Neural cell (in vitro differentiated cells): ENCODE data around the gene GGA2.

ENCODE experiments used
- CTCF ChIP-seq: fragments of 450-650 bp; IDR thresholded peaks from 2 replicates; pipeline ENCODE4 v1.5.1; 2014; ENCODE audit warnings: antibody characterized with exemption, mild to moderate bottlenecking, moderate library complexity; ENCODE audit not compliant: poor library complexity, severe bottlenecking
- EP300 ChIP-seq: fragments of 450-650 bp; conservative IDR thresholded peaks from 2 replicates; pipeline ENCODE4 v1.6.1; 2014; ENCODE audit warnings: antibody characterized with exemption, mild to moderate bottlenecking, moderate library complexity; ENCODE audit not compliant: poor library complexity, severe bottlenecking
- EZH2 ChIP-seq: fragments of 200-600, 300-800 bp; shearing (Covaris generic), sonication (generic); IDR thresholded peaks from 2 replicates; pipeline ENCODE4 v1.6.1; 2014; ENCODE audit warnings: antibody characterized with exemption, low read length, borderline replicate concordance, mild to moderate bottlenecking; ENCODE audit not compliant: insufficient read depth, poor library complexity, severe bottlenecking
- POLR2AphosphoS5 ChIP-seq: IDR thresholded peaks from 2 replicates; pipeline ENCODE4 v1.6.1; 2012
- REST ChIP-seq: IDR thresholded peaks from 2 replicates; pipeline ENCODE4 v1.6.1; 2012; ENCODE audit warnings: borderline replicate concordance
- TAF1 ChIP-seq: IDR thresholded peaks from 2 replicates; pipeline ENCODE4 v1.6.1; 2012; ENCODE audit warnings: low read depth

GRCh38 chr16:23508589-23509440 lies 1.5 kb downstream of the GGA2 start:
- no peak for TF ChIP-seq CTCF
- TF ChIP-seq EZH2 = no peak
- TF ChIP-seq TAF1 = no peak
- no peak for TF ChIP-seq REST
- TF ChIP-seq POLR2AphosphoS5 = no peak
- TF ChIP-seq EP300 = no peak
